GM10248 (cell line): Measurements from ENCODE around the gene CRABP2.

Experiments
- CTCF ChIA-PET: fragments of 300-600 bp; sonication (Branson Sonifier 250); formaldehyde crosslinking; extraction: SDS; loops from one replicate; lab custom pipeline; 2021; ENCODE audit warnings: antibody characterized with exemption; lab: Yijun Ruan, JAX
- POLR2A ChIA-PET: fragments of 350-650 bp; sonication (Branson Sonifier 250); formaldehyde crosslinking; extraction: SDS; loops from one replicate; lab custom pipeline; 2020; ENCODE audit warnings: antibody characterized with exemption; lab: Yijun Ruan, JAX
- DNase-seq: peaks from one replicate; pipeline ENCODE4 v3.0.0; 2012; ENCODE audit errors: extremely low spot score
- CTCF ChIP-seq: IDR thresholded peaks from 2 replicates; pipeline ENCODE4 v1.5.1; 2012; ENCODE audit warnings: mild to moderate bottlenecking, low read depth; ENCODE audit errors: extremely low read depth, missing control alignments, control extremely low read depth

The CRABP2 gene

GRCh38 chr1:156680056-156680455, 25.3 kb downstream of the CRABP2 start:
- DNase-seq, result no peak
- TF ChIP-seq CTCF, result no peak
- POLR2A ChIA-PET, result no interaction called here
- CTCF ChIA-PET, result interaction anchor here (0.8 to 25.5 kb wide), 7 partner anchors 10 to 56 kb away, joined by 3 to 597 read pairs (median 97); partner anchors contain the start of genes CRABP2, ISG20L2 and METTL25B

GRCh38 chr1:156677616-156678596, 27.5 kb downstream of the CRABP2 start:
- ChIA-PET POLR2A (no interaction called here), CTCF (interaction anchor here (0.7 to 25.5 kb wide), 16 partner anchors 8 to 259 kb away, joined by 3 to 597 read pairs (median 5); partner anchors contain the start of genes CRABP2 and INSRR)
- TF ChIP-seq CTCF, result peak; percentile 83
- peak; percentile 66 for DNase-seq

GRCh38 chr1:156676820-156677615, 28.4 kb downstream of the CRABP2 start, which contains the start of gene NES:
Gene NES, minus strand, starts transcription at chr1:156677407. Its CDS starts 143 bp downstream, at chr1:156677264.
- TF ChIP-seq CTCF, result no peak
- DNase-seq, result no peak
- ChIA-PET CTCF (interaction anchor here (1.0 to 25.5 kb wide), 12 partner anchors 13 to 290 kb away, joined by 3 to 597 read pairs (median 8); partner anchors contain the start of gene CRABP2), POLR2A (no interaction called here)

- no peak for TF ChIP-seq CTCF
- ChIA-PET POLR2A (no interaction called here), CTCF (interaction anchor here (1.0 to 25.5 kb wide), 13 partner anchors 13 to 289 kb away, joined by 3 to 597 read pairs (median 6); partner anchors contain the start of gene CRABP2)
- DNase-seq, result no peak
Observed at GRCh38 chr1:156676114-156676819, 29.1 kb downstream of the CRABP2 start.

GRCh38 chr1:156675210-156676113, 29.9 kb downstream of the CRABP2 start:
- TF ChIP-seq CTCF, result no peak
- no peak for DNase-seq
- POLR2A ChIA-PET, result interaction anchor here (0.7 kb wide), 1 partner anchor 1812 kb away, joined by 3 read pairs; no protein-coding TSS in a partner anchor
- CTCF ChIA-PET, result interaction anchor here (1.1 to 25.5 kb wide), 7 partner anchors 14 to 256 kb away, joined by 3 to 597 read pairs (median 97); partner anchors contain the start of gene CRABP2
